Activated CD4-positive, alpha-beta T cell treated with anti-CD3 and anti-CD28 coated beads for 24 hours (primary cell): ENCODE measurements around the gene PGF.

ENCODE experiments used
- DNase-seq, 2 donors: peaks; one replicate each; pipeline ENCODE4 v3.0.0-alpha.2; 2020; ENCODE audit warnings: low read depth in 2 of 2

PGF gene

GRCh38 chr14:74898694-74899093 lies 56.7 kb downstream of the PGF start:
- no peak for DNase-seq

DNA sequence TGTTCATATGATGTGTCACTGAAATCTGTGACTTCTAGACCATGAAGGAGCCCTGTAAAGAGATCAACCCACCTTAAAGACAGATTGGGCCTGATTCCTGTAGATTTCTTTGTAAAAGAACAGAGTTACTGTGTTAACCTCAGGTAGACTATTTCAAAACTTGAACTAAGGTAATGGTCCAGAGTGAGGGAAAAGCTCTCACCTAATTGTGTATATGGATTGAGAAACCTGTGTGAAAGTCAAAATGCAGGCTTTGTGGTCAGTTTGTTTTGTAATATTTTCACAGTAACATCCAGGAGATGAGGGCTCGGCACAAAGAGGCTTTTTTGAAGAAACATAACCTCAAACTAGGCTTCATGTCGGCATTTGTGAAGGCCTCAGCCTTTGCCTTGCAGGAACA lies 57.3 kb downstream of the PGF start:
- no peak for DNase-seq

GRCh38 chr14:74897642-74898041 lies 57.8 kb downstream of the PGF start:
- no peak for DNase-seq

- DNase-seq: no peak
These were observed 59.0 kb downstream of the PGF start for GRCh38 chr14:74896400-74896799.

- no peak for DNase-seq
These were observed 61.7 kb downstream of the PGF start for GRCh38 chr14:74893614-74894091.

DNA sequence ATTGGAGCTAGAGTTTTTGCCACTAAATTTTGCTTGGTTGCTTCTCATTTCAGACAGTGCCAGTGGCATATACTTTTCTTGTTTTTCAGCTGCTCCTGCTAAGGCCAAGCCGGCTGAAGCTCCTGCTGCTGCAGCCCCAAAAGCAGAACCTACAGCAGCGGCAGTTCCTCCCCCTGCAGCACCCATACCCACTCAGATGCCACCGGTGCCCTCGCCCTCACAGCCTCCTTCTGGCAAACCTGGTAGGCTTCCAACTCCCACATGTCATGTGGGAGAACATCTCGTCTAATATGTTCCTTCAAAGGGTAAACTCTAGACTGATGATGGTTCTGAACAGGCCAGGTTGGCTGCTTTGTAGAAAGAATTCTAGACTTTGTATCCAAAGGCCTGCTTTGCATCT lies 62.7 kb downstream of the PGF start:
- DNase-seq: no peak

- no peak for DNase-seq
These were observed 63.5 kb downstream of the PGF start for GRCh38 chr14:74891870-74892269.
